ENCODE measurements around the gene STK11.

STK11 gene

GRCh38 chr19:1260749-1261537 is 55.4 kb downstream of the STK11 start:
- peak; percentile 93 to 99 for DNase-seq (ENCODE audit: low read depth in 2 of 2)

- no peak for DNase-seq (ENCODE audit: low read depth in 2 of 2)
These were observed 55.9 kb downstream of the STK11 start for GRCh38 chr19:1261538-1261797.

- DNase-seq (ENCODE audit: low read depth in 2 of 2): no peak
These were observed 56.4 kb downstream of the STK11 start for GRCh38 chr19:1261798-1262622.

GRCh38 chr19:1262623-1263123 is 57.1 kb downstream of the STK11 start:
- DNase-seq (ENCODE audit: low read depth in 2 of 2): no peak

- DNase-seq (ENCODE audit: low read depth in 2 of 2): no peak
These were observed 57.6 kb downstream of the STK11 start for GRCh38 chr19:1263188-1263587.

- DNase-seq (ENCODE audit: low read depth in 2 of 2): no peak
These were observed 59.4 kb downstream of the STK11 start for GRCh38 chr19:1264801-1265614.

- DNase-seq (ENCODE audit: low read depth in 2 of 2): peak in 1 of 2 donors; percentile 56
These were observed 60.1 kb downstream of the STK11 start for GRCh38 chr19:1265615-1266128.

- DNase-seq (ENCODE audit: low read depth in 2 of 2): peak; percentile 54 to 84
These were observed 60.7 kb downstream of the STK11 start for GRCh38 chr19:1266129-1266915.

GRCh38 chr19:1266916-1267476 is 61.4 kb downstream of the STK11 start:
- DNase-seq (ENCODE audit: low read depth in 2 of 2): peak in 1 of 2 donors; percentile 66

GRCh38 chr19:1267477-1268225 is 62.1 kb downstream of the STK11 start:
- DNase-seq (ENCODE audit: low read depth in 2 of 2): no peak

- no peak for DNase-seq (ENCODE audit: low read depth in 2 of 2)
These were observed 62.9 kb downstream of the STK11 start for GRCh38 chr19:1268226-1269064.

GRCh38 chr19:1269065-1269477 is 63.5 kb downstream of the STK11 start, which contains the start of gene CIRBP:
TSS of gene CIRBP (plus strand) at chr19:1269332. CDS start at chr19:1270934, 1,602 bp downstream.
- DNase-seq (ENCODE audit: low read depth in 2 of 2): peak; percentile 99

- DNase-seq (ENCODE audit: low read depth in 2 of 2): peak; percentile 65 to 83
These were observed 64.1 kb downstream of the STK11 start for GRCh38 chr19:1269478-1270212.

- DNase-seq (ENCODE audit: low read depth in 2 of 2): no peak
These were observed 64.8 kb downstream of the STK11 start for GRCh38 chr19:1270213-1270853.

GRCh38 chr19:1270854-1271527 is 65.4 kb downstream of the STK11 start:
- no peak for DNase-seq (ENCODE audit: low read depth in 2 of 2)

- no peak for DNase-seq (ENCODE audit: low read depth in 2 of 2)
These were observed 66.2 kb downstream of the STK11 start for GRCh38 chr19:1271528-1272422.

Data from stimulated activated CD8-positive, alpha-beta memory T cell treated with anti-CD3 and anti-CD28 coated beads, Interleukin-7, amount 100 ng/mL, for 4 hours (primary cell).